Keratinocyte (primary cell): ENCODE results near the gene HPS6. TPM values are rescaled to one million over a fixed set of nuclear protein-coding genes. Genes with fewer than 3 reads are reported as not detected.
"Not testable (repeated sequence)": the region's sequence is repeated elsewhere in the genome, so short reads cannot be mapped to it uniquely, and the experiment has no call there.

Source experiments
- DNase-seq: peaks from one replicate; pipeline ENCODE4 v3.0.0-alpha.2; 2011; ENCODE audit warnings: low read depth, missing footprints, low spot score
- FAIRE-seq: peaks from 2 replicates; lab custom pipeline; 2011; peaks lifted over from hg19 to GRCh38; lab: Jason Lieb, UNC
- H2AFZ ChIP-seq: 2 replicates; pipeline ENCODE4 v1.6.0; 2012; ENCODE audit warnings: low read length, control low read depth, inconsistent platforms; ENCODE audit not compliant: control insufficient read depth
- H3K27ac ChIP-seq: 2 replicates; pipeline ENCODE4 v1.5.1; 2011; ENCODE audit warnings: low read length; ENCODE audit not compliant: control insufficient read depth, insufficient read depth
- H3K27me3 ChIP-seq: 3 replicates; pipeline ENCODE4 v1.6.0; 2011; ENCODE audit warnings: low read length; ENCODE audit not compliant: control insufficient read depth, insufficient read depth; ENCODE audit errors: extremely low read depth
- H3K36me3 ChIP-seq, 2 experiments: 2 replicates in 1 of 2; 3 replicates in 1 of 2; pipeline ENCODE4 v1.5.1; 2011; ENCODE audit warnings: low read length in 2 of 2, mild to moderate bottlenecking in 1 of 2; ENCODE audit not compliant: control insufficient read depth in 2 of 2, insufficient read depth in 2 of 2; ENCODE audit errors: extremely low read depth in 1 of 2
- H3K4me1 ChIP-seq: 3 replicates; pipeline ENCODE4 v1.5.1; 2011; ENCODE audit warnings: low read length; ENCODE audit not compliant: control insufficient read depth, insufficient read depth; ENCODE audit errors: extremely low read depth
- H3K4me2 ChIP-seq: 3 replicates; pipeline ENCODE4 v1.6.0; 2011; ENCODE audit warnings: low read depth, low read length; ENCODE audit not compliant: control insufficient read depth, insufficient read depth; ENCODE audit errors: extremely low read depth
- H3K4me3 ChIP-seq, 3 experiments: fragments of 200-600 bp in 1 of 3; sonication (generic) in 1 of 3; 2 replicates in 2 of 3; 3 replicates in 1 of 3; pipeline ENCODE4 v1.5.1; 2011 to 2016; ENCODE audit warnings: low read length in 3 of 3, mild to moderate bottlenecking in 3 of 3, control low read depth in 2 of 3, inconsistent platforms in 1 of 3, low read depth in 1 of 3, mixed read lengths in 1 of 3, mixed run types in 1 of 3, moderate library complexity in 1 of 3; ENCODE audit not compliant: control insufficient read depth in 2 of 3, insufficient read depth in 2 of 3; ENCODE audit errors: extremely low read depth in 1 of 3
- H3K79me2 ChIP-seq: 2 replicates; pipeline ENCODE4 v1.6.0; 2012; ENCODE audit warnings: low read length; ENCODE audit not compliant: control insufficient read depth, insufficient read depth
- H3K9ac ChIP-seq: 3 replicates; pipeline ENCODE4 v1.6.0; 2011; ENCODE audit warnings: low read length; ENCODE audit not compliant: control insufficient read depth, insufficient read depth; ENCODE audit errors: extremely low read depth
- H3K9me1 ChIP-seq: 3 replicates; pipeline ENCODE4 v1.6.0; 2011; ENCODE audit warnings: low read length; ENCODE audit not compliant: control insufficient read depth, insufficient read depth; ENCODE audit errors: extremely low read depth
- H3K9me3 ChIP-seq: 2 replicates; pipeline ENCODE4 v1.5.1; 2012; ENCODE audit warnings: low read depth, low read length; ENCODE audit not compliant: control insufficient read depth
- H4K20me1 ChIP-seq: 3 replicates; pipeline ENCODE4 v1.6.0; 2011; ENCODE audit warnings: low read length; ENCODE audit not compliant: control insufficient read depth, insufficient read depth; ENCODE audit errors: extremely low read depth
- EZH2 ChIP-seq: IDR thresholded peaks from one replicate; pipeline ENCODE4 v1.6.1; 2012; ENCODE audit warnings: inconsistent platforms, mild to moderate bottlenecking, low read length, moderate library complexity
- dilution Hi-C: fragments of 300-500 bp; cut with MboI; formaldehyde crosslinking; loops from one replicate; pipeline ENCODE4 v1.7.0; 2020; ENCODE audit warnings: low sequenced_read_pairs; ENCODE audit not compliant: extremely low pct_ligation_motif_present
- polyA plus RNA-seq, 5 experiments: library from polyadenylated mRNA; depleted of rRNA in 3 of 5; stranded (reverse) in 3 of 5; stranded (forward) in 1 of 5; unstranded in 1 of 5; fragments of >200 nt; gene quantifications; 1 replicate in 1 of 5; 2 replicates in 3 of 5; 3 replicates in 1 of 5; pipeline versions ENCODE4 v1.2.1 to v1.2.3, GENCODE V29; 2011 to 2012; ENCODE audit warnings: missing spikeins in 2 of 5, low read depth in 1 of 5, low replicate concordance in 1 of 5
- TF ChIP-seq, protein P1 (sequence below), 3 experiments: IDR thresholded peaks in 1 of 3; conservative IDR thresholded peaks in 1 of 3; optimal IDR thresholded peaks in 1 of 3; 2 replicates in 2 of 3; 3 replicates in 1 of 3; pipeline versions ENCODE3 to v1.5.1; 2011; ENCODE audit warnings: low read length in 3 of 3, mild to moderate bottlenecking in 3 of 3, moderate library complexity in 2 of 3, control low read depth in 1 of 3, inconsistent platforms in 1 of 3; ENCODE audit not compliant: insufficient read depth in 2 of 3; ENCODE audit errors: extremely low read depth in 1 of 3

Gene HPS6
- polyA plus RNA-seq, 1 donor (not counting 4 experiments of a cell fraction or from before 2014, with no cell fraction given), result 8.6 TPM

DNA sequence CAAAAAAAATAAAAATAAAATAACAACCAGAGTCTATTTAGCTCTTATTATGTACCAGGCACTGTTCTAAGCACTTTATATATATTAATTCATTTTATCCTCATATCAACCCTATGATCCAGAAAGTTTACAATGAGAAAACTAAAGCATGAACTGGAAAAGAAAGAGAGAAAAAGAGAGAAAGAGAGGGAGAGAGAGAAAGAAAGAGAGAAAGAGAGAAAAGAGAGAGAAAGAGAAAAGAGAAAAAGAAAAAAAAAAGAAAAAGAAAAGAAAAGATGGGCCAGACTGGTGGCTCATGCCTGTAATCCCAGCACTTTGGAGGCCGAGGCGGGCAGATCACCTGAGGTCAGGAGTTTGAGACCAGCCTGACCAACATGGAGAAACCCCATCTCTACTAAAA lies 19.1 kb upstream of the HPS6 start:
- H3K4me3 ChIP-seq, result no peak overlapping the region
- dilution Hi-C loops, result no loop called here
- H3K9me1 ChIP-seq, result no peaks in the 10 kb centered on the region
- H3K9me3 ChIP-seq, result no peaks in the 10 kb centered on the region
- no peak for DNase-seq
- FAIRE-seq, result no peak
- H3K4me2 ChIP-seq, result no peak overlapping the region
- no peak overlapping the region for H3K27ac ChIP-seq
- H4K20me1 ChIP-seq, result no peaks in the 10 kb centered on the region
- no peak overlapping the region for H3K9ac ChIP-seq
- H3K4me1 ChIP-seq, result no peaks in the 10 kb centered on the region
- peaks cover 61% of the 10 kb centered on the region for H3K79me2 ChIP-seq
- TF ChIP-seq, protein P1, sequence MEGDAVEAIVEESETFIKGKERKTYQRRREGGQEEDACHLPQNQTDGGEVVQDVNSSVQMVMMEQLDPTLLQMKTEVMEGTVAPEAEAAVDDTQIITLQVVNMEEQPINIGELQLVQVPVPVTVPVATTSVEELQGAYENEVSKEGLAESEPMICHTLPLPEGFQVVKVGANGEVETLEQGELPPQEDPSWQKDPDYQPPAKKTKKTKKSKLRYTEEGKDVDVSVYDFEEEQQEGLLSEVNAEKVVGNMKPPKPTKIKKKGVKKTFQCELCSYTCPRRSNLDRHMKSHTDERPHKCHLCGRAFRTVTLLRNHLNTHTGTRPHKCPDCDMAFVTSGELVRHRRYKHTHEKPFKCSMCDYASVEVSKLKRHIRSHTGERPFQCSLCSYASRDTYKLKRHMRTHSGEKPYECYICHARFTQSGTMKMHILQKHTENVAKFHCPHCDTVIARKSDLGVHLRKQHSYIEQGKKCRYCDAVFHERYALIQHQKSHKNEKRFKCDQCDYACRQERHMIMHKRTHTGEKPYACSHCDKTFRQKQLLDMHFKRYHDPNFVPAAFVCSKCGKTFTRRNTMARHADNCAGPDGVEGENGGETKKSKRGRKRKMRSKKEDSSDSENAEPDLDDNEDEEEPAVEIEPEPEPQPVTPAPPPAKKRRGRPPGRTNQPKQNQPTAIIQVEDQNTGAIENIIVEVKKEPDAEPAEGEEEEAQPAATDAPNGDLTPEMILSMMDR (optimal IDR thresholded peaks at IDR 0.05 in 1 of 3, IDR thresholded peaks at IDR 0.05 in 1 of 3, conservative IDR thresholded peaks at IDR 0.05 in 1 of 3; ENCODE audit: extremely low read depth in 1 of 3, insufficient read depth in 2 of 3, low read length in 3 of 3), result no peak
- no peak for TF ChIP-seq EZH2
- H3K27me3 ChIP-seq, result no peaks in the 10 kb centered on the region
- no peaks in the 10 kb centered on the region for H3K36me3 ChIP-seq
- H2AFZ ChIP-seq, result no peak overlapping the region

DNA sequence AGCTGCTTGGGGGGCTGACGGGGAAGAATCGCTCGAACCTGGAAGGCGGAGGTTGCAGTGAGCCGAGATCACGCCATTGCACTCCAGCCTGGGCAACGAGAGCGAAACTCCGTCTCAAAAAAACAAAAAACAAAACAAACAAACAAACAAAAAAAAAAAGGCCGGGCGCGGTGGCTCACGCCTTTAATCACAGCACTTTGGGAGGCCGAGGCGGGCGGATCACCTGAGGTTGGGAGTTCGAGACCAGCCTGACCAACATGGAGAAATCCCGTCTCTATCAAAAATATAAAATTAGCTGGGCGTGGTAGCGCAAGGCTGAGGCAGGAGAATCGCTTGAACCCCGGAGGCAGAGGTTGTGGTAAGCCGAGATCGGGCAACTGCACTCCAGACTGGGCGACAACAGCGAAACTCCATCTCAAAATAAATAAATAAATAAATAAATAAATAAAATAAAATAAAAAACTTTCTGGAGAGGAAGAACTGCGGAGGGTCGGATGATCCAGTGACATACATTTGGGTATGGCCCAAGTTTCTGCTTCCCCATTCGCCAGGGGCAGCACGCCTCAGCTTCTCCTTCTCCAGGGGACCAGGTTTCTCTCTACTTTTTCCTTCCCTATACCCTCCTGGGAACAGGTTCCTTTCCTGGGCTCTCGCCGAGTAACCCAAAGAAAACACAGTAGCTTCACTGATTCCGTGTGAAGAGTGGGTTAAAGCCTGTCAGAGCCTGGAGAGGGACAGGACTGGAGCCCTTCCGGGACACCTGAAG lies 10.1 kb upstream of the HPS6 start:
- Histone ChIP-seq H2AFZ (peak overlapping the region; percentile 87), H3K9ac (peak overlapping the region; percentile 83), H3K79me2 (peaks cover 50% of the 10 kb centered on the region), H3K4me2 (peak overlapping the region; percentile 95), H3K4me3 (peak overlapping the region; percentile 92 to 96 (median 94)), H3K27ac (peak overlapping the region; percentile 82), H3K4me1 (peaks cover 12% of the 10 kb centered on the region)
- DNase-seq, H4K20me1 ChIP-seq, FAIRE-seq, H3K27me3 ChIP-seq, dilution Hi-C loops, H3K36me3 ChIP-seq, H3K9me3 ChIP-seq, H3K9me1 ChIP-seq: not testable (repeated sequence)
